Effector memory CD4-positive, alpha-beta T cell (primary cell): ENCODE results near the gene OR2T10.
A peak's percentile ranks its signal among the peaks of the same experiment; 100 is the strongest.

Experiments
- DNase-seq, 3 donors: peaks; one replicate each; pipeline ENCODE4 v3.0.0-alpha.2; 2020
- H3K27ac ChIP-seq: 2 replicates; pipeline ENCODE4 v1.7.0; 2013; ENCODE audit warnings: mild to moderate bottlenecking, low read length, moderate library complexity; ENCODE audit not compliant: insufficient read depth, poor library complexity, severe bottlenecking
- H3K27me3 ChIP-seq: replicated peaks from 2 replicates; pipeline ENCODE4 v1.7.0; 2013; ENCODE audit warnings: mild to moderate bottlenecking, low read length; ENCODE audit not compliant: insufficient read depth, control insufficient read depth, poor library complexity, severe bottlenecking
- H3K36me3 ChIP-seq: 2 replicates; pipeline ENCODE4 v1.7.0; 2013; ENCODE audit warnings: mild to moderate bottlenecking, low read length, moderate library complexity; ENCODE audit not compliant: control insufficient read depth, insufficient read depth
- H3K4me1 ChIP-seq: 2 replicates; pipeline ENCODE4 v1.7.0; 2013; ENCODE audit warnings: low read length, mild to moderate bottlenecking; ENCODE audit not compliant: control insufficient read depth, insufficient read depth, poor library complexity, severe bottlenecking
- H3K4me3 ChIP-seq: 2 replicates; pipeline ENCODE4 v1.7.0; 2013; ENCODE audit warnings: low read length, low read depth, mild to moderate bottlenecking; ENCODE audit not compliant: insufficient read depth, poor library complexity, severe bottlenecking
- H3K9me3 ChIP-seq: 2 replicates; pipeline ENCODE4 v1.7.0; 2013; ENCODE audit warnings: mild to moderate bottlenecking, low read length, moderate library complexity; ENCODE audit not compliant: control insufficient read depth

OR2T10 gene

GRCh38 chr1:248627971-248628844 is 30.7 kb upstream of the OR2T10 start:
- Histone ChIP-seq H3K9me3 (no peaks in the 10 kb centered on the region), H3K4me3 (no peak overlapping the region), H3K27me3 (no peaks in the 10 kb centered on the region), H3K27ac (no peak overlapping the region), H3K36me3 (no peaks in the 10 kb centered on the region), H3K4me1 (no peaks in the 10 kb centered on the region)
- DNase-seq = no peak

GRCh38 chr1:248625971-248626370 is 28.5 kb upstream of the OR2T10 start:
- Histone ChIP-seq H3K27me3 (no peaks in the 10 kb centered on the region), H3K9me3 (no peaks in the 10 kb centered on the region), H3K36me3 (no peaks in the 10 kb centered on the region), H3K27ac (no peak overlapping the region), H3K4me1 (no peaks in the 10 kb centered on the region), H3K4me3 (no peak overlapping the region)
- no peak for DNase-seq

GRCh38 chr1:248625166-248625565 is 27.7 kb upstream of the OR2T10 start:
- Histone ChIP-seq H3K27ac (no peak overlapping the region), H3K4me1 (no peaks in the 10 kb centered on the region), H3K36me3 (no peaks in the 10 kb centered on the region), H3K27me3 (no peaks in the 10 kb centered on the region), H3K4me3 (no peak overlapping the region), H3K9me3 (no peaks in the 10 kb centered on the region)
- DNase-seq = no peak

GRCh38 chr1:248622570-248623001 is 25.1 kb upstream of the OR2T10 start:
- Histone ChIP-seq H3K4me3 (no peak overlapping the region), H3K9me3 (no peaks in the 10 kb centered on the region), H3K4me1 (no peaks in the 10 kb centered on the region), H3K27ac (no peak overlapping the region), H3K27me3 (no peaks in the 10 kb centered on the region), H3K36me3 (no peaks in the 10 kb centered on the region)
- DNase-seq = no peak

DNA sequence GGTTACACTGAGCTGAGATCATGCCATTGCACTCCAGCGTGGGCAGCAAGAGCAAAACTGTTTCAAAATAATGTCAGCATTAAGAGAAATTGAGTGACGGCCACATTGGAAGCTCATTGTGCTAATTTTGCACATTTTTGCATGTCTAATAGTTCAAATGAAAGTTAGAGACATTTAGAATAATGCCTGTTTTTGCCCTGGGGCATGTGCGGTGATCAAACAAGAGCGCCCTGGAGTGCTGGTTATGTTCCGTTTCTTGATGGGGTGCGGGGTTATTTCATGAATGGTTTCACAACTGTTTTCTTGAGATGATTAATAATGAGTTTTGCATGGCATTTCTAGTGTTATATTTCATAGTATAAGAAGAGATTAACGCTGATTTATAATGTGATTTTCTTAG is 24.3 kb upstream of the OR2T10 start:
- H3K4me3 ChIP-seq = no peak overlapping the region
- H3K9me3 ChIP-seq = no peaks in the 10 kb centered on the region
- no peak overlapping the region for H3K27ac ChIP-seq
- H3K36me3 ChIP-seq = no peaks in the 10 kb centered on the region
- no peaks in the 10 kb centered on the region for H3K27me3 ChIP-seq
- DNase-seq = no peak
- no peaks in the 10 kb centered on the region for H3K4me1 ChIP-seq

GRCh38 chr1:248618878-248619277 is 21.4 kb upstream of the OR2T10 start:
- Histone ChIP-seq H3K27ac (no peak overlapping the region), H3K4me1 (no peaks in the 10 kb centered on the region), H3K9me3 (no peaks in the 10 kb centered on the region), H3K27me3 (no peaks in the 10 kb centered on the region), H3K36me3 (no peaks in the 10 kb centered on the region), H3K4me3 (no peak overlapping the region)
- DNase-seq = peak in 1 of 3 donors; percentile 7

DNA sequence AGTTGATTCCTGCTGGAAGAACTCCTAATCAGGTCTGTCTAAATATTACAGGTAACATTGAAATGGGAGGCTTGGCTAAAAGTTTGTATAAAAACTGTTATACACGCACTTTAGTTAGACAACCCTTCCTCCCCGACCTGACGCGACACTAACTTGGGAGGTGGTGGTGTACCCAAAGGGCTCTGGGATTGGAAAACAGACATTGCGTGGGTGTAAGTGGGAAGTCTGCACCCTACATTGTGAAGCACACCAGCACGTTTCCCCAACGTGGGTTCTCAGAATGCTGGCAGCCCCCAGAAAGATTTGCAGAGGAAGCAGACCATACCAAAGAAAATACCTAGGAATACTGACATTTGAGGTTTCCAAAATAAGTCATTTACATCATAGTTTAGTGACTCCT is 20.6 kb upstream of the OR2T10 start:
- no peak for DNase-seq
- Histone ChIP-seq H3K4me3 (no peak overlapping the region), H3K4me1 (no peaks in the 10 kb centered on the region), H3K27ac (no peak overlapping the region), H3K36me3 (no peaks in the 10 kb centered on the region), H3K9me3 (no peaks in the 10 kb centered on the region), H3K27me3 (no peaks in the 10 kb centered on the region)

DNA sequence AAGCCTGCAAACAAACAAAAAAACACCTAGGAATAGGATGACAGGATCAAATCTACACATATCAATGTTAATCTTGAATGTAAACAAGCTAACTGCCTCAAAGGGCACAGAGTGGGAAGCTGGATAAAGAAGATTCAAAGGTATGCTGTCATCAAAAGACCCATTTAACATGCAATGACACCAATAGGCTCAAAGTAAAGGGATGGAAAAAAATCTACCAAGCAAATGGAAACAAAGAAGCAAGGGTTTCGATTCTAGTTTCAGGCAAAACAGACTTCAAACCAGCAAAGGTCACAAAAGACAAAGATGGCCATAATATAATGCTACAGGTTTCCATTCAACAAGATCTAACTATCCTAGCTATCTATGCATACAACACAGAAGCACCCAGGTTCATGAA is 16.2 kb upstream of the OR2T10 start:
- no peak overlapping the region for H3K27ac ChIP-seq
- no peaks in the 10 kb centered on the region for H3K27me3 ChIP-seq
- no peaks in the 10 kb centered on the region for H3K36me3 ChIP-seq
- no peaks in the 10 kb centered on the region for H3K4me1 ChIP-seq
- no peaks in the 10 kb centered on the region for H3K9me3 ChIP-seq
- no peak overlapping the region for H3K4me3 ChIP-seq
- DNase-seq = no peak

- H3K36me3 ChIP-seq = no peaks in the 10 kb centered on the region
- no peaks in the 10 kb centered on the region for H3K9me3 ChIP-seq
- no peak overlapping the region for H3K27ac ChIP-seq
- DNase-seq = no peak
- no peak overlapping the region for H3K4me3 ChIP-seq
- no peaks in the 10 kb centered on the region for H3K4me1 ChIP-seq
- H3K27me3 ChIP-seq = no peaks in the 10 kb centered on the region
These were observed 14.4 kb upstream of the OR2T10 start for GRCh38 chr1:248611883-248612414.

DNA sequence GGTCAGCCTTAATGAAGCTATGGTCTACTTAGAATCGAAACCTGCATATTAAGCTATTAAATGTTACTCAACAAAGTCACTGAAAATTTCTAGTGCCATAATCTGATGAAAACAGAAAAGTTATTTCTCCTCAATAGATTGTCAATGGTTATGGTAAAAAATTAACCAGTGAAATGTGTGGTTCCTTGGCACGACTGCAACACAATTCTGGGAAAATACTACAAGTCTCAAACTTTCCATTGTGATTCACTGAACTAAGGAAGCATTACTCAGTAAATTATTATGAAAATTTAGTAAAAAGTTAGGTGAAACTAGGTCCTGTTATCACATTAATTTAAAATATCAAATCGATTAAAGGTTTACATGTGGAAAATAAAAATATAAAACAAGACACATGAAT is 12.8 kb upstream of the OR2T10 start:
- H3K4me1 ChIP-seq = no peaks in the 10 kb centered on the region
- H3K4me3 ChIP-seq = no peak overlapping the region
- no peaks in the 10 kb centered on the region for H3K9me3 ChIP-seq
- H3K36me3 ChIP-seq = no peaks in the 10 kb centered on the region
- DNase-seq = no peak
- no peaks in the 10 kb centered on the region for H3K27me3 ChIP-seq
- H3K27ac ChIP-seq = no peak overlapping the region
